ENCODE measurements around the gene EFCAB14.

GRCh38 chr1:46753985-46754384 is 35.1 kb upstream of the EFCAB14 start:
- TF ChIP-seq CTCF (IDR thresholded peaks at IDR 0.05) (no peak), EP300 (IDR thresholded peaks at IDR 0.05) (no peak), POLR2AphosphoS5 (IDR thresholded peaks at IDR 0.05) (no peak)
